ENCODE data around the gene HS6ST2.

HS6ST2 gene

DNA sequence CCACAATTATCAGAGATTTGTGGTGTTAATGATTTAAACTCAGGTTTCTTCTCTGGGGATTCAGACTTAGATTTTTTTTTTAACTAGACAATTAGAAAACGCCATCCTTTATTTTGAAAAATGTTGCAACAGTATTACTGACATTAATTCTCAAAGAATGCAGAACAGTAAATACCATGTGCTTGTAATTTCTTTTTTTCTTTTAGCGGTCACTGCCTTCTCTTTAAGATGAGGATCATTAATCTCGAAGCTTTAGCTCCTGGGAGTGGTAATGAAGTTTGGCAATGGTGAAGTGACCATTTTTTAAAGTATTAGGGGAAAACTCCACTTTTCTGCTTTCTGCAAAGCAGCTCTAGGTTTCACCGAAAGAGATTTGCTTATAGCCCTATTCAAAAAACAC is 305.6 kb downstream of the HS6ST2 start:
- Histone ChIP-seq H3K27ac (ENCODE audit: low read depth, low read length, poor library complexity, severe bottlenecking) (no peak overlapping the region), H3K36me3 (ENCODE audit: insufficient read depth, low read length) (no peaks in the 10 kb centered on the region), H3K79me2 (ENCODE audit: insufficient read depth, low read length) (no peaks in the 10 kb centered on the region), H3K9me3 (ENCODE audit: low read length) (no peaks in the 10 kb centered on the region), H3F3A (ENCODE audit: insufficient read depth, low read length) (no peaks in the 10 kb centered on the region), H3K9ac (ENCODE audit: low read length) (no peak overlapping the region), H4K20me1 (ENCODE audit: insufficient read depth, low read length) (no peaks in the 10 kb centered on the region), H3K4me2 (ENCODE audit: low read length) (no peak overlapping the region), H3K4me1 (ENCODE audit: insufficient read depth, low read length, severe bottlenecking) (no peaks in the 10 kb centered on the region), H3K27me3 (ENCODE audit: insufficient read depth, low read length) (no peaks in the 10 kb centered on the region), H2AFZ (ENCODE audit: low read length) (no peak overlapping the region), H3K9me2 (ENCODE audit: low read depth, low read length) (no peaks in the 10 kb centered on the region), H3K4me3 (ENCODE audit: low read depth, low read length, poor library complexity, severe bottlenecking) (no peak overlapping the region)
- TF ChIP-seq EZH2 (IDR thresholded peaks at IDR 0.05; ENCODE audit: borderline replicate concordance, low read length), result no peak
- TF ChIP-seq, protein P1, sequence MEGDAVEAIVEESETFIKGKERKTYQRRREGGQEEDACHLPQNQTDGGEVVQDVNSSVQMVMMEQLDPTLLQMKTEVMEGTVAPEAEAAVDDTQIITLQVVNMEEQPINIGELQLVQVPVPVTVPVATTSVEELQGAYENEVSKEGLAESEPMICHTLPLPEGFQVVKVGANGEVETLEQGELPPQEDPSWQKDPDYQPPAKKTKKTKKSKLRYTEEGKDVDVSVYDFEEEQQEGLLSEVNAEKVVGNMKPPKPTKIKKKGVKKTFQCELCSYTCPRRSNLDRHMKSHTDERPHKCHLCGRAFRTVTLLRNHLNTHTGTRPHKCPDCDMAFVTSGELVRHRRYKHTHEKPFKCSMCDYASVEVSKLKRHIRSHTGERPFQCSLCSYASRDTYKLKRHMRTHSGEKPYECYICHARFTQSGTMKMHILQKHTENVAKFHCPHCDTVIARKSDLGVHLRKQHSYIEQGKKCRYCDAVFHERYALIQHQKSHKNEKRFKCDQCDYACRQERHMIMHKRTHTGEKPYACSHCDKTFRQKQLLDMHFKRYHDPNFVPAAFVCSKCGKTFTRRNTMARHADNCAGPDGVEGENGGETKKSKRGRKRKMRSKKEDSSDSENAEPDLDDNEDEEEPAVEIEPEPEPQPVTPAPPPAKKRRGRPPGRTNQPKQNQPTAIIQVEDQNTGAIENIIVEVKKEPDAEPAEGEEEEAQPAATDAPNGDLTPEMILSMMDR (IDR thresholded peaks at IDR 0.05; ENCODE audit: low read length), result no peak

DNA sequence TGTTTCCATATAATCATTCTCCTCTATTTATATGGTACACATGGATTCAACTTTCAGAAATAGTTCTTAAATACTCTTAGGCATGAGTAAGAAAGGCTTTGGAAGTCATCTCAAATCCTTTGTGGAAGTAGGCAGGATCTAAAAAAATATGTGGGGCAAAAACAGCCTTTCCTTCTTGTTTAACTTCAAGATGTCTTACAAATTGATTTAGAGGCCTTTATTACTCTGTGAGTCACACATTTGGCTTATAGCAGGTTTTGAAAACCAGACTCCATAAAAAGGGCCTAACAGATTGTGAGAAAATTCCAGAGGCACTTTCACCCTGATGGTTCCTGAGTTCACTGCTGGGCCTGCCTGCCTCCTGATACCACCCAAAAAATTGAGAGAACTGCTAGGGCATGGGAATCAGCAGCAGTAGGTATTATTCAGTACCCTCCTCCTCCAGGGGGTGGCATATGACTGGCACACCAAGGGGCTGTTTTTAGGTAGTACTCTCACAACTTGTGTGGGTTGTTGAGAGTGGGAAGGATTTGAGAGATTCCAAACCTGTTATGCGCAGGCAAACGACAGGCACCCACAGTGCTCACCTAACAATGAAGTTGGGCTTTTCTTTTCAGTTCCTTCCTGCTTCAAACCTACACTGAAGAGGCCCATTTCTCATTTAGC is 306.9 kb downstream of the HS6ST2 start:
- Histone ChIP-seq H3K4me2 (ENCODE audit: low read length) (no peak overlapping the region), H4K20me1 (ENCODE audit: insufficient read depth, low read length) (no peaks in the 10 kb centered on the region), H2AFZ (ENCODE audit: low read length) (no peak overlapping the region), H3F3A (ENCODE audit: insufficient read depth, low read length) (no peaks in the 10 kb centered on the region), H3K27ac (ENCODE audit: low read depth, low read length, poor library complexity, severe bottlenecking) (no peak overlapping the region), H3K4me3 (ENCODE audit: low read depth, low read length, poor library complexity, severe bottlenecking) (no peak overlapping the region), H3K79me2 (ENCODE audit: insufficient read depth, low read length) (no peaks in the 10 kb centered on the region), H3K9ac (ENCODE audit: low read length) (no peak overlapping the region), H3K9me2 (ENCODE audit: low read depth, low read length) (no peaks in the 10 kb centered on the region), H3K9me3 (ENCODE audit: low read length) (no peaks in the 10 kb centered on the region), H3K36me3 (ENCODE audit: insufficient read depth, low read length) (no peaks in the 10 kb centered on the region), H3K27me3 (ENCODE audit: insufficient read depth, low read length) (no peaks in the 10 kb centered on the region), H3K4me1 (ENCODE audit: insufficient read depth, low read length, severe bottlenecking) (no peaks in the 10 kb centered on the region)
- TF ChIP-seq, protein P1 (IDR thresholded peaks at IDR 0.05; ENCODE audit: low read length), result no peak
- TF ChIP-seq EZH2 (IDR thresholded peaks at IDR 0.05; ENCODE audit: borderline replicate concordance, low read length), result no peak

DNA sequence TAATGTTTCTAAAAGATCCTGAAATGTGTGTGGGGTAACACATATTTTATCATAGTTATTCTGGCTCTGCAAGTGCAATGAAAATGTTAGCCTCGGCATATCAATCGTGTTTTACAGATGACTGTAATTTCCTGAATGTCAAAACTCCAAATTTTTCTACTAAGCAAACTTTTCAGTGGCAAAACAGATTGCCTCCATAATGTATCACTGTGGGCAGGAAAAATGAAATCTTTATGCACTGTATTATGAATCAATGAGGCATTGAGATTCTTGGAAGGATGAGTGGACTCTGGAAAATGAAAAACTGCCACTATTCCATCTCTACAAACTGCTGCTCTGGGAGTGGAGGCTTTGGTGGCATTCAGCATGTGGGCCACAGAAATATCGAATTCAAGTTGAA is 309.5 kb downstream of the HS6ST2 start:
- H3K4me2 ChIP-seq (ENCODE audit: low read length), result no peak overlapping the region
- H3F3A ChIP-seq (ENCODE audit: insufficient read depth, low read length), result no peaks in the 10 kb centered on the region
- H3K27me3 ChIP-seq (ENCODE audit: insufficient read depth, low read length), result no peaks in the 10 kb centered on the region

More for the DNA sequence above, 309.5 kb downstream of the HS6ST2 start:
- no peak overlapping the region for H3K27ac ChIP-seq (ENCODE audit: low read depth, low read length, poor library complexity, severe bottlenecking)
- no peak overlapping the region for H2AFZ ChIP-seq (ENCODE audit: low read length)
- no peak for TF ChIP-seq EZH2 (IDR thresholded peaks at IDR 0.05; ENCODE audit: borderline replicate concordance, low read length)
- TF ChIP-seq, protein P1 (IDR thresholded peaks at IDR 0.05; ENCODE audit: low read length), result no peak
- H3K9me2 ChIP-seq (ENCODE audit: low read depth, low read length), result no peaks in the 10 kb centered on the region
- H4K20me1 ChIP-seq (ENCODE audit: insufficient read depth, low read length), result no peaks in the 10 kb centered on the region
- H3K79me2 ChIP-seq (ENCODE audit: insufficient read depth, low read length), result no peaks in the 10 kb centered on the region
- no peak overlapping the region for H3K4me3 ChIP-seq (ENCODE audit: low read depth, low read length, poor library complexity, severe bottlenecking)
- no peaks in the 10 kb centered on the region for H3K4me1 ChIP-seq (ENCODE audit: insufficient read depth, low read length, severe bottlenecking)
- no peak overlapping the region for H3K9ac ChIP-seq (ENCODE audit: low read length)
- H3K36me3 ChIP-seq (ENCODE audit: insufficient read depth, low read length), result no peaks in the 10 kb centered on the region
- no peaks in the 10 kb centered on the region for H3K9me3 ChIP-seq (ENCODE audit: low read length)
